GM20000 (cell line): ENCODE measurements around the gene MSRB3.

Source experiments
- DNase-seq: peaks from one replicate; pipeline ENCODE4 v3.0.0; 2012; ENCODE audit warnings: low spot score
- TF ChIP-seq, protein P1 (sequence below): IDR thresholded peaks from 2 replicates; pipeline ENCODE4 v1.5.1; 2012; ENCODE audit warnings: mild to moderate bottlenecking, control low read depth; ENCODE audit errors: extremely low read depth, missing control alignments

Gene MSRB3

DNA sequence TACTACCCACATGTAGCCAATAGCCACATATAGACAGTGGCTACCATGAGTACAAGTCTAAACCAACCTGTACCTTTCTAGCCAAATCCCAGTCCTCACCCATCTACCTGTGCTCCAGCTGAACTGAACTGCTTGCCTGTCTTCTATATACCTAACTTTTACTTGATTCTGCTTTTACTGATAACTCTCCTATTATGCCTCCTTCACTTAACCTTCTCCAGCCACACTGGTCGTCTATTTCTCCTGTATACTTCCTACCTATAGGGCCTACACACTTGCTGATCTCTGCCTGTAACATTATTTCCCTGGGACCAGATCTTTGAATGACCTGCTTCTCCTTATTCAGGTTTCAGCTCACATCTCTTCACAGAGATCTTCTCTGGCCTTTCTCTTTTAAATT is 26.0 kb upstream of the MSRB3 start:
- TF ChIP-seq, protein P1, sequence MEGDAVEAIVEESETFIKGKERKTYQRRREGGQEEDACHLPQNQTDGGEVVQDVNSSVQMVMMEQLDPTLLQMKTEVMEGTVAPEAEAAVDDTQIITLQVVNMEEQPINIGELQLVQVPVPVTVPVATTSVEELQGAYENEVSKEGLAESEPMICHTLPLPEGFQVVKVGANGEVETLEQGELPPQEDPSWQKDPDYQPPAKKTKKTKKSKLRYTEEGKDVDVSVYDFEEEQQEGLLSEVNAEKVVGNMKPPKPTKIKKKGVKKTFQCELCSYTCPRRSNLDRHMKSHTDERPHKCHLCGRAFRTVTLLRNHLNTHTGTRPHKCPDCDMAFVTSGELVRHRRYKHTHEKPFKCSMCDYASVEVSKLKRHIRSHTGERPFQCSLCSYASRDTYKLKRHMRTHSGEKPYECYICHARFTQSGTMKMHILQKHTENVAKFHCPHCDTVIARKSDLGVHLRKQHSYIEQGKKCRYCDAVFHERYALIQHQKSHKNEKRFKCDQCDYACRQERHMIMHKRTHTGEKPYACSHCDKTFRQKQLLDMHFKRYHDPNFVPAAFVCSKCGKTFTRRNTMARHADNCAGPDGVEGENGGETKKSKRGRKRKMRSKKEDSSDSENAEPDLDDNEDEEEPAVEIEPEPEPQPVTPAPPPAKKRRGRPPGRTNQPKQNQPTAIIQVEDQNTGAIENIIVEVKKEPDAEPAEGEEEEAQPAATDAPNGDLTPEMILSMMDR, result no peak
- no peak for DNase-seq

DNA sequence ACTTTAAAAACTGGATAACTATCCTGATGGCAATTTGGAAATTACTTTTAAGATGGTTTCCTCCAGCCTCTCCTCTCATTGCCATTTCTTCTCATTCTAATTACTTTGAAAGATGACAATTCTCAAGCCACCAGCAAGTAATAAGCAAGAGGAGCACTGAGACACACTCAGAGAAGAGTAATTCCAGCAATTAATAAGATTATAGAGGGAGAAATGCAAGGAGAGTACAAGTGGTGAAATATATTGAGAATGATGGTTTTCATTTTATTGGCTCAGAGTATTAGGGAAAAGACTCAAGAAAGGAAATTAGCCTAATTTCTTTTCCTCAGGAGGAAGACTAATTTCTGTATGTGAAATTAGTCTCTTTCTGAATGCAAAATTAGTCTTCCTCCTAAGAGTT is 20.5 kb upstream of the MSRB3 start:
- TF ChIP-seq, protein P1, result no peak
- no peak for DNase-seq

DNA sequence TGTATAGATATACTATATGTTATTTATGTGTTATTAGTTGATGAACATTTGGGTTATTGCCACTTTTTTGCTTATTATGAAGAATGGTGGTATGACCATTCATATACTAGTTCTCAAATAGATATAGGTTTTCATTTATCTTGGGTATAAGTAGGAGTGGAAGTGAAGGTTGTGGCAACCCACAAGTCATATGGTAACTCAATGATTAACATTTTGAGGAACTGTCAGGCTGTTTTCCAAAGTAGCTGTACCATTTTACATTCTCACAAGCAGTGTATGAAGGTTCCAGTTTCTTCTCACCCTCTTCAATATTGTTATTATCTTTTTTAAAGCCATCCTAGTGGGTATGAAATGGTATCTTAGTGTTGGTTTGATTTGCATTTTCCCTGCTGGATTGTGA is 19.0 kb upstream of the MSRB3 start:
- no peak for DNase-seq
- TF ChIP-seq, protein P1, result no peak

DNA sequence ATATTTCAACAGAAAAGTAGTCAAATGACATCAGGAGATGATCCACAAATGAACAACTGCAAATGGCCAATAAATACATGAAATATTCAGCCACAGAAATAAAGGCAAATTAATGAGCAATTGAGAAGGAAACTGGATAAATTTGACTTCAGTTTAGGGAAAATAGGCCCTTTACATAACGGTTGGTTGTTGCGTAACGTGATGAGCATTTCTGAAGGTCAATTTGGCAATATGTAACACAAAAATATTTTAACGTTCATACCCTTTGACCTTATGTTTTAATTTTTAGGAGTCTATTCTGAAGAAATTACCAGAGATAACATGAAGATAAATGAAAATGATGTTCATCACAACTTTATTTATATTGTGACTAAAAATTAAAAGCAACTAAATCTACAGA is 14.7 kb upstream of the MSRB3 start:
- TF ChIP-seq, protein P1, result no peak
- no peak for DNase-seq

DNA sequence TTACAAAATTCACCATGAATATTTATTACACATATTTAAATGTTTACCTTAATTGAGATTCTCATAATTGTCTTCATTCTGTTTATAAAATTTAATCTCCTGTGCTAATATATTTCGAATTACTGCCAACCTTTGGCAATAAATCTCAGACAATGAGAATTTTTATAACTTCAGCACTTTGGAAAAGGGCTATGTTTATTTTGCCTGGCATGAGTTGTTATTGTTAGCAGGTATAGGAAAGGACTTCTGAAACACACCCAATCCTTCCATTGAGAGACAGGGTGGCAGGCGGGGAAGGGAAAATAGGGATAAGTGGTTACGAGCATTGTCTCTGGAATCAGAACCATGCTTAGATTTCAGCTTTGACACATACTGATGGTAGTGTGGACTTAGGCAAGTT is 12.1 kb upstream of the MSRB3 start:
- TF ChIP-seq, protein P1, result no peak

DNA sequence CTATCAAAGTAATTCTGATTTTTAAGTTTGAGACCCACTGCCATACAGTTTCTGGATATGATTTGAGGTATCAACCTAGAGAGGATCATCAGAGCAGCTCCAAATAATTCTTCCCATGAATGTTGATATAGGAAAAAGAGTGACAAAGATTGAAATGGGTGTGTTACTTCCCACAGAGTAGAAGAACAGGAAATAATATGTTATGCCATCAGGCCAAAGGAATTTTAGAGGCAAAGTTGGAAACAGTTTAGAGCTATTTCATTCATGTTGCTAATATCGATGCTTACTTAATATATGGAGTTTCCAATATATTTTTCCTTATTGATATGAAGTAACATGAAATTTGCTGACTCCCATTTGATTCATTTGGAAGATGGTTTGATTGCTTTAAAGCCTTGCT is 8.9 kb upstream of the MSRB3 start:
- no peak for DNase-seq
- TF ChIP-seq, protein P1, result no peak

More for the DNA sequence above, 12.1 kb upstream of the MSRB3 start:
- no peak for DNase-seq

- no peak for DNase-seq
- TF ChIP-seq, protein P1, result no peak
Measured at GRCh38 chr12:65274602-65275272, 3.7 kb upstream of the MSRB3 start.
